HG02981 (cell line): Measurements from ENCODE around the gene DENND5B.

ENCODE experiments used
- ATAC-seq: cut with Tn5 transposase; IDR thresholded peaks from one replicate; pipeline ENCODE4 v1.9.1; 2021; ENCODE audit warnings: mild to moderate bottlenecking, moderate library complexity; ENCODE audit not compliant: unreplicated experiment

DENND5B gene

GRCh38 chr12:31342286-31342685 lies 248.7 kb downstream of the DENND5B start:
- ATAC-seq, result no peak

GRCh38 chr12:31339831-31340622 lies 250.9 kb downstream of the DENND5B start:
- ATAC-seq, result no peak

- no peak for ATAC-seq
Measured at GRCh38 chr12:31337952-31338351, 253.0 kb downstream of the DENND5B start.
